GM12878 (cell line): ENCODE measurements around the gene LIMD2. TPM values are rescaled to one million over a fixed set of nuclear protein-coding genes. Genes with fewer than 3 reads are reported as not detected.

Experiments used
- ATAC-seq: fragments of 200-7000 bp; cut with Tn5 transposase; 3 replicates; pipeline ENCODE4 v1.9.1; 2020; ENCODE audit warnings: mild to moderate bottlenecking, moderate library complexity
- BruUV-seq: library from RNA; stranded (reverse); fragments of 400-500 nt; replicated peaks from 2 replicates; lab custom pipeline; 2021; lab: Mats Ljungman, UMichigan
- CTCF ChIA-PET: fragments of 300-600 bp; sonication (Branson Sonifier 250); formaldehyde crosslinking; extraction: SDS; loops from one replicate; lab custom pipeline; 2021; ENCODE audit warnings: inconsistent platforms; lab: Yijun Ruan, JAX
- POLR2A ChIA-PET: fragments of 350-600 bp; formaldehyde crosslinking; extraction: SDS; loops from one replicate; lab custom pipeline; 2021; ENCODE audit warnings: inconsistent platforms; lab: Charles Lee
- RAD21 ChIA-PET: fragments of 300-600 bp; sonication (Branson Sonifier 250); formaldehyde crosslinking; loops from one replicate; lab custom pipeline; 2023; ENCODE audit warnings: antibody characterized with exemption; ENCODE audit not compliant: unreplicated experiment; lab: Charles Lee
- SMC1A ChIA-PET: fragments of 300-600 bp; sonication (Branson Sonifier 250); formaldehyde crosslinking; loops from one replicate; lab custom pipeline; 2023; ENCODE audit not compliant: unreplicated experiment, uncharacterized antibody; lab: Charles Lee
- DNase-seq: peaks from one replicate; pipeline ENCODE4 v3.0.0-alpha.2; 2011; ENCODE audit warnings: low read depth, low spot score
- FAIRE-seq: peaks from 3 replicates; lab custom pipeline; 2011; peaks lifted over from hg19 to GRCh38; lab: Jason Lieb, UNC
- H2AFZ ChIP-seq: 2 replicates; pipeline ENCODE4 v1.6.0; 2011; ENCODE audit warnings: low read depth, low read length, control low read depth; ENCODE audit not compliant: control insufficient read depth
- H3K27ac ChIP-seq: 2 replicates; pipeline ENCODE4 v1.5.1; 2011; ENCODE audit warnings: control low read depth; ENCODE audit not compliant: control insufficient read depth, insufficient read depth
- H3K27me3 ChIP-seq, 2 experiments: replicated peaks in 1 of 2; 2 replicates each; pipeline versions ENCODE4 v1.6.0 to v1.6.1; 2011; ENCODE audit warnings: low read length in 1 of 2; ENCODE audit not compliant: control insufficient read depth in 2 of 2, insufficient read depth in 2 of 2
- H3K36me3 ChIP-seq, 2 experiments: 2 replicates each; pipeline ENCODE4 v1.5.1; 2011; ENCODE audit warnings: low read length in 1 of 2; ENCODE audit not compliant: control insufficient read depth in 2 of 2, insufficient read depth in 2 of 2
- H3K4me1 ChIP-seq: 2 replicates; pipeline ENCODE4 v1.6.1; 2011; ENCODE audit warnings: mild to moderate bottlenecking, low read length, moderate library complexity, mixed read lengths; ENCODE audit not compliant: control insufficient read depth, insufficient read depth
- H3K4me2 ChIP-seq: 2 replicates; pipeline ENCODE4 v1.6.0; 2011; ENCODE audit warnings: control low read depth; ENCODE audit not compliant: control insufficient read depth, insufficient read depth
- H3K4me3 ChIP-seq: fragments of 200-600 bp; sonication (generic); 2 replicates; pipeline ENCODE4 v1.5.1; 2016
- H3K79me2 ChIP-seq: 2 replicates; pipeline ENCODE4 v1.6.0; 2011; ENCODE audit warnings: low read length; ENCODE audit not compliant: control insufficient read depth, insufficient read depth
- H3K9ac ChIP-seq: 2 replicates; pipeline ENCODE4 v1.8.0; 2011; ENCODE audit warnings: low read length, control low read depth, mixed read lengths; ENCODE audit not compliant: control insufficient read depth, insufficient read depth
- H3K9me3 ChIP-seq: replicated peaks from 3 replicates; pipeline ENCODE4 v1.5.1; 2011; ENCODE audit warnings: mild to moderate bottlenecking, low read length; ENCODE audit not compliant: control insufficient read depth, insufficient read depth
- H4K20me1 ChIP-seq: 2 replicates; pipeline ENCODE4 v1.6.0; 2011; ENCODE audit not compliant: control insufficient read depth, insufficient read depth
- BCL11A ChIP-seq: IDR thresholded peaks from 2 replicates; pipeline ENCODE4 v1.6.1; 2011; ENCODE audit warnings: low read depth, low read length
- EGR1 ChIP-seq, 2 experiments: IDR thresholded peaks; 1 replicate in 1 of 2; 2 replicates in 1 of 2; pipeline ENCODE4 v1.6.1; 2011 to 2012; ENCODE audit warnings: low read depth in 2 of 2, low read length in 2 of 2, borderline replicate concordance in 1 of 2, mild to moderate bottlenecking in 1 of 2, moderate library complexity in 1 of 2
- HDAC2 ChIP-seq: fragments of 200-600 bp; sonication (generic); IDR thresholded peaks from 2 replicates; pipeline ENCODE4 v1.6.1; 2017
- HDGF ChIP-seq: fragments of 450-650 bp; IDR thresholded peaks from 2 replicates; pipeline ENCODE4 v1.6.1; 2016; ENCODE audit warnings: antibody characterized with exemption
- KLF5 ChIP-seq: fragments of 450-650 bp; IDR thresholded peaks from 2 replicates; pipeline ENCODE4 v1.6.1; 2014; ENCODE audit warnings: mild to moderate bottlenecking; ENCODE audit not compliant: partially characterized antibody
- PAX8 ChIP-seq: fragments of 450-650 bp; IDR thresholded peaks from 2 replicates; pipeline ENCODE4 v1.6.1; 2017; ENCODE audit warnings: mild to moderate bottlenecking, moderate library complexity
- SREBF1 ChIP-seq: IDR thresholded peaks from 2 replicates; pipeline ENCODE4 v1.6.1; 2012; ENCODE audit warnings: mild to moderate bottlenecking, low read length
- STAT1 ChIP-seq: fragments of 450-650 bp; conservative IDR thresholded peaks from 2 replicates; pipeline ENCODE4 v1.6.1; 2014; ENCODE audit warnings: antibody characterized with exemption, mild to moderate bottlenecking
- WGBS: methylation state at CpG from one replicate; pipeline ENCODE4 v1.1.6; 2016; ENCODE audit warnings: low lambda C conversion rate; ENCODE audit not compliant: insufficient replicate concordance, insufficient coverage; ENCODE audit errors: missing lambda C conversion rate; 5-methylcytosine and 5-hydroxymethylcytosine counted together
- in situ Hi-C: fragments of 300-500 bp; cut with MboI; formaldehyde crosslinking; loops from 9 replicates; pipeline ENCODE4 v1.14.3; 2018; ENCODE audit warnings: mixed read lengths
- intact Hi-C: fragments of 100-400 bp; cut with micrococcal nuclease; formaldehyde crosslinking; loops from one replicate; pipeline ENCODE4 v1.14.2; 2022; ENCODE audit not compliant: unreplicated experiment
- polyA plus RNA-seq, 11 experiments: library from polyadenylated mRNA; depleted of rRNA in 4 of 11; unstranded in 6 of 11; stranded (reverse) in 5 of 11; fragments of >200 nt; fragmentation: Nextera tagmentation in 4 of 11; fragmentation: Illumina TruSeq in 1 of 11; extraction: Ambion mirVana in 4 of 11; extraction: Trizol in 1 of 11; gene quantifications; 1 replicate in 1 of 11; 2 replicates in 10 of 11; pipeline versions ENCODE4 v1.2.1 to v1.2.3, GENCODE V29; 2011 to 2016; ENCODE audit warnings: inconsistent platforms in 2 of 11, missing spikeins in 2 of 11, low read depth in 1 of 11
- total RNA-seq, 4 experiments: library from RNA; depleted of rRNA in 3 of 4; stranded (reverse); fragments of >200 nt in 3 of 4; fragmentation: Illumina TruSeq in 1 of 4; extraction: Trizol in 1 of 4; gene quantifications; 2 replicates each; pipeline versions ENCODE4 v1.2.1 to v1.2.3, GENCODE V29; 2013 to 2021
- TF ChIP-seq, protein P1 (sequence below): fragments of 450-650 bp; IDR thresholded peaks from 2 replicates; pipeline ENCODE4 v1.6.1; 2016; ENCODE audit warnings: mild to moderate bottlenecking
- TF ChIP-seq, protein P2 (sequence below): IDR thresholded peaks from 2 replicates; pipeline ENCODE4 v1.6.1; 2011; ENCODE audit warnings: mild to moderate bottlenecking, low read depth, low read length, moderate library complexity; ENCODE audit not compliant: insufficient replicate concordance
- TF ChIP-seq, protein P3 (sequence below): fragments of 450-650 bp; IDR thresholded peaks from 2 replicates; pipeline ENCODE4 v1.6.1; 2017; ENCODE audit warnings: mild to moderate bottlenecking, moderate library complexity
- TF ChIP-seq, protein P4 (sequence below): IDR thresholded peaks from 2 replicates; pipeline ENCODE4 v1.6.1; 2011; ENCODE audit warnings: borderline replicate concordance, low read depth, mild to moderate bottlenecking, moderate library complexity, low read length; ENCODE audit not compliant: insufficient read depth, poor library complexity, severe bottlenecking

LIMD2 gene
- total and polyA plus RNA-seq, 10 of the 15 experiments (the other 5 are each of a cell fraction or from before 2014, with no cell fraction given) = 1.1 to 339 (median 181) TPM

DNA sequence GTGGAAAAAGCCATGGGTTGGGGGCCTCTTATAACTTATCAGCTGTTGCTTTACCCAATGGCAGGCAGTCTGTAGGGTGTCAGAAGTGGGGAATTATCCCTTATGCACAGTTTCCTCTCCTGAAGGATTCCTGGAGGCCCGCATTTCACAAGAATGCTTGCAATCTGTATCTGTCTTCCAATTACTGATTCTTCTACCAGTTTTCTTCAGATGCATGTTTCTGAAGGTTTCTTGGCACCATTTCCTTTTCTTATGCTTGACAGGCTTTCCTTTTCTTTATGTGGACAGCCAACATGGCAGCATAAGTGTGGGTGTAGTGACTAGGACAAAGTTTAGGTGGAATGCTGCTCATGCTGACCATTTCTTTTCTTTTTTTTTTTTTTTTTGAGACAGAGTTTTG lies 41.6 kb downstream of the LIMD2 start:
- Histone ChIP-seq H3K27ac (no peak overlapping the region), H3K27me3 (no peaks in the 10 kb centered on the region), H2AFZ (no peak overlapping the region), H3K9me3 (no peaks in the 10 kb centered on the region), H3K4me1 (no peaks in the 10 kb centered on the region; the same call in 1 of the 2 replicates), H3K4me2 (no peak overlapping the region), H3K79me2 (no peaks in the 10 kb centered on the region), H3K4me3 (no peak overlapping the region), H3K9ac (no peak overlapping the region), H3K36me3 (peaks cover 2 to 7% of the 10 kb centered on the region in 2 experiments; a peak in 3 of 4 replicates), H4K20me1 (no peaks in the 10 kb centered on the region)
- ChIA-PET POLR2A (interaction anchor here (0.6 to 1.0 kb wide), 2 partner anchors 24 to 1669 kb away, joined by 4 to 5 read pairs; no protein-coding TSS in a partner anchor), RAD21 (no interaction called here), SMC1A (no interaction called here), CTCF (interaction anchor here (1.2 to 1.5 kb wide), 2 partner anchors 10 to 208 kb away, joined by 3 read pairs; no protein-coding TSS in a partner anchor)
- DNase-seq (no peak), FAIRE-seq (no peak), ATAC-seq (no peak)
- BruUV-seq = no TSS peak
- 100% methylated on average over 1 of the region's 1 CpG for WGBS
- in situ Hi-C loops = no loop called here
- intact Hi-C loops = no loop called here
- TF ChIP-seq, protein P1, sequence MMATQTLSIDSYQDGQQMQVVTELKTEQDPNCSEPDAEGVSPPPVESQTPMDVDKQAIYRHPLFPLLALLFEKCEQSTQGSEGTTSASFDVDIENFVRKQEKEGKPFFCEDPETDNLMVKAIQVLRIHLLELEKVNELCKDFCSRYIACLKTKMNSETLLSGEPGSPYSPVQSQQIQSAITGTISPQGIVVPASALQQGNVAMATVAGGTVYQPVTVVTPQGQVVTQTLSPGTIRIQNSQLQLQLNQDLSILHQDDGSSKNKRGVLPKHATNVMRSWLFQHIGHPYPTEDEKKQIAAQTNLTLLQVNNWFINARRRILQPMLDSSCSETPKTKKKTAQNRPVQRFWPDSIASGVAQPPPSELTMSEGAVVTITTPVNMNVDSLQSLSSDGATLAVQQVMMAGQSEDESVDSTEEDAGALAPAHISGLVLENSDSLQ = no peak
- TF ChIP-seq BCL11A (no peak), PAX8 (no peak), HDGF (no peak), KLF5 (no peak), STAT1 (no peak), SREBF1 (no peak), EGR1 (IDR thresholded peaks at IDR 0.05; ENCODE audit: borderline replicate concordance in 1 of 2, low read depth in 2 of 2, low read length in 2 of 2) (no peak), HDAC2 (no peak)
- TF ChIP-seq, protein P2, sequence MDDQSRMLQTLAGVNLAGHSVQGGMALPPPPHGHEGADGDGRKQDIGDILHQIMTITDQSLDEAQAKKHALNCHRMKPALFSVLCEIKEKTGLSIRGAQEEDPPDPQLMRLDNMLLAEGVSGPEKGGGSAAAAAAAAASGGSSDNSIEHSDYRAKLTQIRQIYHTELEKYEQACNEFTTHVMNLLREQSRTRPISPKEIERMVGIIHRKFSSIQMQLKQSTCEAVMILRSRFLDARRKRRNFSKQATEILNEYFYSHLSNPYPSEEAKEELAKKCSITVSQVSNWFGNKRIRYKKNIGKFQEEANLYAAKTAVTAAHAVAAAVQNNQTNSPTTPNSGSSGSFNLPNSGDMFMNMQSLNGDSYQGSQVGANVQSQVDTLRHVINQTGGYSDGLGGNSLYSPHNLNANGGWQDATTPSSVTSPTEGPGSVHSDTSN = no peak
- TF ChIP-seq, protein P3, sequence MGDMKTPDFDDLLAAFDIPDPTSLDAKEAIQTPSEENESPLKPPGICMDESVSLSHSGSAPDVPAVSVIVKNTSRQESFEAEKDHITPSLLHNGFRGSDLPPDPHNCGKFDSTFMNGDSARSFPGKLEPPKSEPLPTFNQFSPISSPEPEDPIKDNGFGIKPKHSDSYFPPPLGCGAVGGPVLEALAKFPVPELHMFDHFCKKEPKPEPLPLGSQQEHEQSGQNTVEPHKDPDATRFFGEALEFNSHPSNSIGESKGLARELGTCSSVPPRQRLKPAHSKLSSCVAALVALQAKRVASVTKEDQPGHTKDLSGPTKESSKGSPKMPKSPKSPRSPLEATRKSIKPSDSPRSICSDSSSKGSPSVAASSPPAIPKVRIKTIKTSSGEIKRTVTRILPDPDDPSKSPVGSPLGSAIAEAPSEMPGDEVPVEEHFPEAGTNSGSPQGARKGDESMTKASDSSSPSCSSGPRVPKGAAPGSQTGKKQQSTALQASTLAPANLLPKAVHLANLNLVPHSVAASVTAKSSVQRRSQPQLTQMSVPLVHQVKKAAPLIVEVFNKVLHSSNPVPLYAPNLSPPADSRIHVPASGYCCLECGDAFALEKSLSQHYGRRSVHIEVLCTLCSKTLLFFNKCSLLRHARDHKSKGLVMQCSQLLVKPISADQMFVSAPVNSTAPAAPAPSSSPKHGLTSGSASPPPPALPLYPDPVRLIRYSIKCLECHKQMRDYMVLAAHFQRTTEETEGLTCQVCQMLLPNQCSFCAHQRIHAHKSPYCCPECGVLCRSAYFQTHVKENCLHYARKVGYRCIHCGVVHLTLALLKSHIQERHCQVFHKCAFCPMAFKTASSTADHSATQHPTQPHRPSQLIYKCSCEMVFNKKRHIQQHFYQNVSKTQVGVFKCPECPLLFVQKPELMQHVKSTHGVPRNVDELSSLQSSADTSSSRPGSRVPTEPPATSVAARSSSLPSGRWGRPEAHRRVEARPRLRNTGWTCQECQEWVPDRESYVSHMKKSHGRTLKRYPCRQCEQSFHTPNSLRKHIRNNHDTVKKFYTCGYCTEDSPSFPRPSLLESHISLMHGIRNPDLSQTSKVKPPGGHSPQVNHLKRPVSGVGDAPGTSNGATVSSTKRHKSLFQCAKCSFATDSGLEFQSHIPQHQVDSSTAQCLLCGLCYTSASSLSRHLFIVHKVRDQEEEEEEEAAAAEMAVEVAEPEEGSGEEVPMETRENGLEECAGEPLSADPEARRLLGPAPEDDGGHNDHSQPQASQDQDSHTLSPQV = no peak
- TF ChIP-seq, protein P4, sequence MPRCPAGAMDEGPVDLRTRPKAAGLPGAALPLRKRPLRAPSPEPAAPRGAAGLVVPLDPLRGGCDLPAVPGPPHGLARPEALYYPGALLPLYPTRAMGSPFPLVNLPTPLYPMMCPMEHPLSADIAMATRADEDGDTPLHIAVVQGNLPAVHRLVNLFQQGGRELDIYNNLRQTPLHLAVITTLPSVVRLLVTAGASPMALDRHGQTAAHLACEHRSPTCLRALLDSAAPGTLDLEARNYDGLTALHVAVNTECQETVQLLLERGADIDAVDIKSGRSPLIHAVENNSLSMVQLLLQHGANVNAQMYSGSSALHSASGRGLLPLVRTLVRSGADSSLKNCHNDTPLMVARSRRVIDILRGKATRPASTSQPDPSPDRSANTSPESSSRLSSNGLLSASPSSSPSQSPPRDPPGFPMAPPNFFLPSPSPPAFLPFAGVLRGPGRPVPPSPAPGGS = no peak
